ENCODE results near the gene SIRT2. TPM values are rescaled to one million over a fixed set of nuclear protein-coding genes. Genes with fewer than 3 reads are reported as not detected.

Gene SIRT2
- total RNA-seq, 1 experiment from 2014 or later, result 8.4 TPM

GRCh38 chr19:38850436-38850975 lies 48.9 kb downstream of the SIRT2 start:
- H3K4ac ChIP-seq (ENCODE audit: low read depth, low read length), result no peak overlapping the region; the same call in 1 of the 2 replicates
- H4K91ac ChIP-seq (ENCODE audit: insufficient read length, low read depth, low read length), result no peak overlapping the region
- H2BK12ac ChIP-seq (ENCODE audit: insufficient read length, low read depth, low read length), result no peak overlapping the region
- H2BK120ac ChIP-seq (ENCODE audit: low read depth, low read length, poor library complexity, severe bottlenecking), result no peak overlapping the region
- H3K56ac ChIP-seq (ENCODE audit: insufficient read length, low read depth, low read length), result no peak overlapping the region
- no peak for DNase-seq
- peaks cover 32 to 40% (median 36%) of the 10 kb centered on the region in 3 experiments for H3K36me3 Mint-ChIP-seq (ENCODE audit: insufficient read depth in 1 of 3, low read depth in 3 of 3)
- H3K9me3 Mint-ChIP-seq, result peaks cover 7 to 10% of the 10 kb centered on the region in 2 experiments; a peak in 4 of 5 replicates
- H4K20me1 ChIP-seq (ENCODE audit: control insufficient read depth, insufficient read depth, insufficient read length), result peaks cover 2% of the 10 kb centered on the region
- H3K4me1 ChIP-seq (ENCODE audit: insufficient read depth, low read length), result no peaks in the 10 kb centered on the region
- H3K23me2 ChIP-seq (ENCODE audit: insufficient read length, low read depth, low read length, poor library complexity, severe bottlenecking), result peaks cover 26% of the 10 kb centered on the region
- TF ChIP-seq CTCF (conservative IDR thresholded peaks at IDR 0.05), result peak; percentile 33; the same call in 2 of the 3 replicates
- no CpG with 5 or more reads among the region's 26 CpGs for WGBS (ENCODE audit: extremely low coverage, insufficient read length, low lambda C conversion rate)
- H2BK15ac ChIP-seq (ENCODE audit: low read depth, low read length), result no peak overlapping the region
- no peak overlapping the region for H4K8ac ChIP-seq (replicated peaks; ENCODE audit: insufficient read length, low read depth, low read length)
- H3K18ac ChIP-seq (ENCODE audit: insufficient read length, low read depth, low read length), result peak overlapping the region; percentile 87
- H3K27me3 Mint-ChIP-seq (ENCODE audit: low read depth), result peaks cover 1% of the 10 kb centered on the region; the same call in 1 of the 2 replicates
- peak overlapping the region; percentile 98 to 100 (median 100) for H3K27ac Mint-ChIP-seq
- peak overlapping the region; percentile 35 for H2BK5ac ChIP-seq (ENCODE audit: insufficient read length, low read length)
- peaks cover 18% of the 10 kb centered on the region for H3K79me2 ChIP-seq (ENCODE audit: insufficient read depth, low read length)
- H4K5ac ChIP-seq (ENCODE audit: insufficient read length, low read depth, low read length), result no peak overlapping the region
- peak overlapping the region; percentile 92 to 95 for H3K4me3 Mint-ChIP-seq
- no peaks in the 10 kb centered on the region for H3K9me3 ChIP-seq (ENCODE audit: control insufficient read depth, low read depth, low read length)
- H3K4me1 Mint-ChIP-seq, result peaks cover 29 to 38% of the 10 kb centered on the region in 2 experiments
- H3T11ph ChIP-seq (ENCODE audit: low read length), result no peak overlapping the region
- H3K9ac ChIP-seq (ENCODE audit: extremely low read depth, insufficient read length, low read length), result peak overlapping the region; percentile 40
- no peak overlapping the region for H3K23ac ChIP-seq (ENCODE audit: insufficient read length, low read depth, low read length)
- peaks cover 6% of the 10 kb centered on the region for H3K79me1 ChIP-seq (ENCODE audit: insufficient read depth, low read depth, low read length, poor library complexity, severe bottlenecking)
- peak overlapping the region; percentile 97 for H3K4me2 ChIP-seq (ENCODE audit: insufficient read depth, insufficient read length, low read length)
- H2BK20ac ChIP-seq (ENCODE audit: low read depth, low read length, poor library complexity, severe bottlenecking), result no peak overlapping the region
- peak overlapping the region; percentile 71; the same call in 1 of the 2 replicates for H3K14ac ChIP-seq (ENCODE audit: insufficient read depth, low read length)
- no peak overlapping the region for H2AK5ac ChIP-seq (ENCODE audit: insufficient read length, low read length)
- H3K27ac ChIP-seq (ENCODE audit: insufficient read length, low read depth, low read length), result peak overlapping the region; percentile 64
- H2AFZ ChIP-seq (ENCODE audit: low read length), result no peak overlapping the region
- H3K27me3 ChIP-seq (ENCODE audit: insufficient read depth, low read length), result no peaks in the 10 kb centered on the region

Measured in H9 (cell line).